ENCODE results near the gene FOXO3. TPM values are rescaled to one million over a fixed set of nuclear protein-coding genes. Genes with fewer than 3 reads are reported as not detected.
"Not testable (repeated sequence)": the region's sequence is repeated elsewhere in the genome, so short reads cannot be mapped to it uniquely, and the experiment has no call there.

Gene FOXO3
- polyA plus RNA-seq, 4 donors, result 48.7 to 56.5 (median 51.7) TPM

DNA sequence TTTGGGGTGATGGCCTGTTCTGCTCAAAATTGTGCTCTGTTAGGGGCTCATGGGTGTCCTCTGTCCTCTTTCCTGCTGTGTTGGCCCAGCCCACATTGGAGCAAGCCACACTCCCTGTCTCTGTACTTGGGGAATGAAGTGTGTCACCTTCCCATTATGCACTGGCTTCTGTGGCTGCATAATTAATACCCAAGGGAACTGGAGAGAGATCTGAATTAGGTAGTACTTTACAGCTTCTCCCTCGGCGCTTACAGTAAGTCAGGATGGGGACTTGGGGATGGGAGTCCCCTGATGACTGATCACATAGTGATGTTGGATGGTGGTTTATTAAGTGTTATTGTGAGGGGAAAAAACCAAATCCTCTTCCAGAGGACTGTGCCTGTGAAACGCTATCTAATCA, 116.6 kb downstream of the FOXO3 start:
- no peak for DNase-seq (ENCODE audit: low read depth in 4 of 4, low spot score in 3 of 4)

DNA sequence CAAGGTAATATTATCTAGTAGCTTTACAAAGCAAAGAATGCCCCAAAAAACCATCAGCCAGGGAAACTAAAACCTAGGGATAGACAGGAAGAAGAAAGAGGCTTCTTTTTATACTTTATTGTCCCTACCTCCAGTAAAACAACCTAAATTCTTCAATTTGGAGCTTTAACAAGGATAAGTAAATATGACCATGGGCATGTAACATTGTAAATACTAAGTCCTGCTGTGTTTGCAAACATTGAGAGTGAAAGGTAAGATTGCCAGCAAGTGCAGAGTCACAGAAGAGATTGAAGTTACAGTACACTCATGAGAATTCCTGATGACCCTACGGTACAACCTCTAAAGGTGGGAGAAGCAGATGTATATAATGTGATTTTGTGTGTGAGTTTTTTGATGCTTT, 117.2 kb downstream of the FOXO3 start:
- DNase-seq (ENCODE audit: low read depth in 4 of 4, low spot score in 3 of 4), result no peak

DNA sequence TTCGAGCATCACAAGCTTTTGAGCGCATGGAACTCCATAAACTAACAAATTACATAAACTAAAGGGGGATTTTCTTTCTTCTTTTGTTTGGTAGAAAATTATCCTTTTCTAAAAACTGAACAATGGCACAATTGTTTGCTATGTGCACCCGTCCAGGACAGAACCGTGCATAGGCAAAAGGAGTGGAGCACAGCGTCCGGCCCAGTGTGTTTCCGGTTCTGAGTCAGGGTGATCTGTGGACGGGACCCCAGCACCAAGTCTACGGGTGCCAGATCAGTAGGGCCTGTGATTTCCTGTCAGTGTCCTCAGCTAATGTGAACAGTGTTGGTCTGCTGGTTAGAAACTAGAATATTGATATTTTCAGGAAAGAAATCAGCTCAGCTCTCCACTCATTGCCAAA, 119.6 kb downstream of the FOXO3 start:
- not testable (repeated sequence) for DNase-seq (ENCODE audit: low read depth in 4 of 4, low spot score in 3 of 4)

DNA sequence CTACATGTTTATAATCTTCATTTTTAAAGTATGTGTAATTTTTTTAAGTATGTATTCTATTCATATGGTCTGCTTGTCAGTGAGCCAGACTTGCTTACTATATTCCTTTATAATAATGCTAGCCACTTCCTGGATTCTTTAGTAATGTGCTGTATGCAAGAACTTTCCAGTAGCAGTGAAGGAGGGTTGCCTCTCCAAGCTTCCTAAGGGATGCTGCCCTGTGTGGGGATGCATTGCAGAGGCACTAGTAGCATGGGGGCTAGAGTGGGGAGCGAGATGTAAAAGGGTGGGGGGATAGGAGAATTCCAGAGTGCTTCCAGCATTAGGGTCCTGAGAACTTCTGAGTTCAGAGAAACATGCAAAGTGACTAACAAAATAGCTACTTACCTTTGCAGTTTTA, 121.0 kb downstream of the FOXO3 start:
- DNase-seq (ENCODE audit: low read depth in 4 of 4, low spot score in 3 of 4), result not testable (repeated sequence)

DNA sequence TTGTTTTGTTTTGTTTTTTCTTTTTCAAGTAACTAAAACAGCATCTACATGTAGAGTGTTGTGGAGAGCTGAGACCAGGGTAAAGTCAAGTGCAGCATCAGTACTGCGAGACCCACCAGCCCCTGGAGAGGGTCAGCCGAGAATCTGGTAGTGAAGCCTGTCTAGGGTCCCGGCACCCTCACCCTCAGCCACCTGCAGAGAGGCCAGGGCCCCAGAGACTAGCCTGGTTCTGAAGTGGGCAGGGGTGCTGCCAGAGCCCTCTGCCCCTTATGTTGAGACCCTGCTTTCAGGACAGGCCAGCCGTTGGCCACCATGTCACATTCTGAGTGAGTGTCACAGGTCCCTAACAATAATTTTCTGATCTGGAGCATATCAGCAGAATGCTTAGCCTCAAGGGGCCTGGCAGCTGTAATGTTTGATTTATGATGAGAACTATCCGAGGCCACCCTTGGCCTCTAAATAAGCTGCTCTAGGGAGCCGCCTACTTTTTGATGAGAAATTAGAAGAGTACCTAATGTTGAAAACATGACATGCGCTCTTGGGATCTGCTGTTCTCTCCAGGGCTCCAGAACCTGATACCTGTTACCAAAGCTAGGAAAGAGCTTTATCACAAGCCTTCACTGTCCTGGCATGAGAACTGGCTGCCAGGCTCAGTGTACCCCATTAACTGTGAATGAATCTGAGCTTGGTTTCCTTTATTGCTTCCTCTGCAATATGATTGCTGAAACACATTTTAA, 121.8 kb downstream of the FOXO3 start:
- not testable (repeated sequence) for DNase-seq (ENCODE audit: low read depth in 4 of 4, low spot score in 3 of 4)

DNA sequence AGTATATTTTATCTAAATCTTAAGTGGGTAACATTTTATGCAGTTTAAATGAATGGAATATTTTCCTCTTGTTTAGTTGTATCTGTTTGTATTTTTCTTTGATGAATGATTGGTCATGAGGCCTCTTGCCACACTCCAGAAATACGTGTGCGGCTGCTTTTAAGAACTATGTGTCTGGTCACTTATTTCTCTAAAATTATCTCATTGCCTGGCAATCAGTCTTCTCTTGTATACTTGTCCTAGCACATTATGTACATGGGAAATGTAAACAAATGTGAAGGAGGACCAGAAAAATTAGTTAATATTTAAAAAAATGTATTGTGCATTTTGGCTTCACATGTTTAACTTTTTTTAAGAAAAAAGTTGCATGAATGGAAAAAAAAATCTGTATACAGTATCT, 123.3 kb downstream of the FOXO3 start:
- not testable (repeated sequence) for DNase-seq (ENCODE audit: low read depth in 4 of 4, low spot score in 3 of 4)

DNA sequence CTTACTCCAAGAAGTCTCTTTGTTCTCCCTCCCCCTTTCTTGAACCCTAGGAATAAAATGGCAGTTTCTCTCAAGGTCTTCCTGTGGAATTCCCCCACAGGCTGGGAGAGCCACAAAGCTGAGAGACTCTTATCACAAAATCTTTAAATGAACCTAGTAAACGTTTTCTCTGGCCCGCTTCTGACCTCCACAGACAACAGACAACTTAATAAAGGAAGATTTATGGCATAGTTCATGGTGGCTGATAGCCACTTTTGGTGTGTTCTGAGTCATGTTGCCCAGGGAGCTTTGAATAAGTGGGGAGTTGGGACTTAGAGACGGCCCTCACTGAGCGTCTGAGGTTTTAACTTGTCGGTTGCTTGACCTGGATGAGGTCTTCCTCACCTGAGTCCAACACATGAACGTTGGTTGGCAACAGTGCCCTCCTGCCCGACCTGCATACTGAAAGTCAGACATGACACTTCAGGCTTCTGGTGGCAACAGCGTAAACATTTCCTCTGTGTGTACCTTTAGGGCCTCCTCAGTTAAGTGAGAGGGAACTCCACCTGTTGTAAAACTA, 124.1 kb downstream of the FOXO3 start:
- DNase-seq (ENCODE audit: low read depth in 4 of 4, low spot score in 3 of 4), result no peak

DNA sequence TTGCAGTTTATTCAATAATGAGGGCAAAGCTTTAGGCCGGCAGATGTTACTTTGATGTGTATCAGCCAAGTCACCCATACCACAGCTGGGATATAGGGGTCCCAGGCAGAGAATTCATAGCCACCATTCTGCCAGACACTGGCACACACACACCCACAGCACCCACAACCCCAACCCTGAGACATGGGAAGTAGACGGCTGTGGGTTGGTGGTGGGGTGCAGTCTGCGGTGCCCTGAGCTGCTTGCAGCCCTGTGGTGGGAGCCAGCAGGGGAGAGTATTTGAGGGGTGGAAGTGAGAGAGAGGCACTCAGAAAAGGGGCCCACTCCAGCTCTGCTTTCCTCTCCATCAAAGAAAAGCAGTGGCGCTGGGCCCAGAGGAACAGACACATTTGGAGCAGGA, 125.3 kb downstream of the FOXO3 start:
- no peak for DNase-seq (ENCODE audit: low read depth in 4 of 4, low spot score in 3 of 4)

DNA sequence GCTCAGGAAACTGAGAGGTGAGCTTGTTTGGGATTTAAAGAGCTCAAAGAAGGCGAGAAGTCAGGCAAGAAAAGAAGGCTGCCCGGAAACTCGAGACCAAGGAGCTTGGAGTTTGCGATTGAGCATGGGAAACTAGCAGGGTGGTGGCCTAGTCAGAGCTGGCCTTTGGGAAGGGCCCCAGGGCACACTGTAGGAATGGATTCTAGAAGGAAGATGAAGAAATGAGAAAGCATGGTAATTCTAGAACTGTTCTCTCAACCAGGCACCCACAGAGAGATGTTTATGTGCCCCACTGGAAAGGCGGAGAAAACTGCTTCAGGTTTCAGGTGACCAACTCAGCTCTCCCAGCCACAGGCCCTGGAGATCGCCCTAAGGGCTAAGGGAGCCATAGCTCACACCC, 126.2 kb downstream of the FOXO3 start:
- DNase-seq (ENCODE audit: low read depth in 4 of 4, low spot score in 3 of 4), result no peak

DNA sequence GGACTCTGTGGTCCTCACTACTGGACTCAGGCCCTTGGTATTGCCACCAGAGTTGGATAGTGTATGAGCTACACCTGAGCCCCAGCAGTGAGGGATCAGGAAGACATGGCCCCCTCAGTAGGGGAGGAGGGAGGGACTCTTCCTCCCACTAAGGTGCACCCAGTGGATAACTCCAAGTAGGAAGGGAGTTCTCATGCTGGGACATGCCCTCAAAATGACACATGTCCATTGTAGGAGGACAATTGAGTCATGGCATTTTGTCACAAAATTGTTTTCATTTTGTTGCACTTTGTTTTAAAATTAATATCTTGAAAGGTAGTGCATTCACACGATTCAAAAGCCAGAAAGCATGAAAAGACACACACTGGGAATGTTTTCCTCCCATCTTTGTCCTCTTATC, 127.2 kb downstream of the FOXO3 start:
- no peak for DNase-seq (ENCODE audit: low read depth in 4 of 4, low spot score in 3 of 4)

DNA sequence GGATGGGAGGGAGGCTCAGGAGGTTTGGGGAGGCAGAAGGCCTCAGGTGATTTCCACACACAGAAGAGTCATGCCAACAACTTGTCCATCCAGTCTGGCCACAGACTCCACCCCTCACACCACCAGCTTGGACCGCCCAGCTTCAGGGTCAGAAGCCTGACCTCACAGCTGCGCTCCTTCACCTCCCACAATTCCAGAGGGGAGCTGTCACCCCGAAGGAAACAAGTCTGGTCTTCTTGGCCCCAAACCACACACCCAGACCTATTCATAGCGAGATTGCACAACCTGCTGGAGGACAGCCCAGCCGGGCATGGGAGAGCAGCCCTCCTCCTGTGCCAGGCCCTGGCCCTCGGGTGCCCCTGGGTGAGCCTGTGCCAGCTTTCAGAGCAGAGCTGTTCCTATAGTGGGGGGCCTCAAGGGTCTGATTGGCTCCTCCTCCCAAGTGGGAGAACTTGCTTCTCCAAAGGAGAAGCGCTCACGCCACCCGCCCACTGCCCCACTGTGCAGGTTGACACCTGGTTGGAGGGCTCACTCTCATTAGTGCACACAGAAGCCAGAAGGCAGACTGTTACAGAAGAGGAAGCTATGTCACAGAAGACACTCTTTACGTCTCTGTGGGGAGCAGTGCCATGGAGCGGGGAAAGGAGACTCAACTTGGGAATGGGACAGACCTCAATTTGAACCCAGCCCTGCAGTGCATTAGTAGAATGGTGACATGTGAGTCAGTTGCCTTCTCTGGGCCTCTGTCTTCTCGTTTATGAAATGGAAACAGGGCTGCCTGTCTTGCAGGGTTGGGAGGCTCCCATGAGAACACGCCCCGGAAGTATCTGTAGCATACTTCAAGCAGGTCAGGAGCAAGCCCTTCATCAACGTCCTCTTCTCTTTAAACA, 128.8 kb downstream of the FOXO3 start:
- DNase-seq (ENCODE audit: low read depth in 4 of 4, low spot score in 3 of 4), result no peak

DNA sequence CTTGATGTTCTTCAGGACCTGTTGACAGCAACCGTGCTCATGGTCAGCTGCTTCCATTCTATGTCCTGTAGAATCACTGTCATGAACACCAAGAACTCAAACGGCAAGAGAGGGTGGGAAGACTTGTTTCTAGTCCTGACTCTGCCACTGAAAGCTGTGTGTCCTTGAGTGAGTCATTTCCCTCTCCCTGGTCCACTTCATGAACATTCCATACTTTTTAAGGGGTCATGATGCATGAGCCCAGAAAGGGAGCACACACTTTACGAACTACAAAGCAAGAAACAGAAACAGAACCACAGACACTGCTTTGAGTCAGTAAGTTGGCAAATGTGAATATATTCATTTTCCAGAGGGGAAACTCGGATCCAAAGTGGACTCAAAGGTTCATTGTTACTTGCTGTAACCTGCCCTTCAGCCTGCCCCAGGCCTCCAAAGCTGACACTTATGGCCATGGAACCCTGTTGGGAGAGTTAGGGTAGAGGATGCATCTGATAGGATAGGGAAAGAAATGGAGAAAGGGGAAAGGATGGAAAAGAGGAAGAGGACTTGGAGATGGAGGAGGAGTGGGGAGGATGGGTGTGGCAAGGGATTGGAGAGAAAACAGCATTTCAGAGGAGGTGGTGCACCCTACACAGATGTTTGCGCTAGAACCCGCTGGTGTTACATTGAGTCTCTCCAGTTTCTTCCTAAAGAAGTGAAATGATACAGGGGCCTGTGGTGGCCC, 129.8 kb downstream of the FOXO3 start:
- no peak for DNase-seq (ENCODE audit: low read depth in 4 of 4, low spot score in 3 of 4)

DNA sequence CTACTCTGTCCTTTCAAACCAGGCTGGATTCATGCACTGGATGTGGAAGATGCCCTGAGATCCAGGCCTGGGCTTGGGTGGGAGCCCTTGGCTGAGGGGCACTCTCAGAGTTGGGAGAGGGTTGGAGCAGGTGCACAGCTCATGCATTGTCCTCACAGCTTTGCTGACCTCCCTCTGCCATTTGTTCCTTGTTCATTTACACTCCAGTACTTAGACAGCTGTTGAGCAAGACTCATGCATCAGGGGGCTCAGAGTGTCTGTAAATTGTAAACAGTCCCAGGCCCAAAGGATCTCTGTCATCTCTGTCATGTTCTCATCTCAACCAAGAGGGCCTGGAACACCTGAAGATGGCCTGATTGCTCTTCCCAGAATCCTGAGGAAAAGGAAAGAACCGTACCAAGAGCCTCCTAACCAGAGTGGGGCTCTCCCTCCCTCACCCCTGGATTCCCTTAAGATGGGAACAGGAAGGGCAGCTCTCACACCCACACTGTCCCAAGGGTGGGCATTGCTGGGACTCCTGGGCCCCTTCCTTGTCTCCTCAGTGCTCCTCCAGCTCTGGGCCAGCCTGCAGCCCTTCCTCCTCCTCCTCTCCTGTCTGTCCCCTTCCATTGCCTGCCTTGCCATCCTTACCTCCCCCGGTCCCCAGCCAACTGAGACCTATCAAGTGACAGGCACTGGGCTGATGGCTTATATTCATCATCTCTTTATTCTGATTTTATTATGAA, 132.9 kb downstream of the FOXO3 start:
- no peak for DNase-seq (ENCODE audit: low read depth in 4 of 4, low spot score in 3 of 4)

DNA sequence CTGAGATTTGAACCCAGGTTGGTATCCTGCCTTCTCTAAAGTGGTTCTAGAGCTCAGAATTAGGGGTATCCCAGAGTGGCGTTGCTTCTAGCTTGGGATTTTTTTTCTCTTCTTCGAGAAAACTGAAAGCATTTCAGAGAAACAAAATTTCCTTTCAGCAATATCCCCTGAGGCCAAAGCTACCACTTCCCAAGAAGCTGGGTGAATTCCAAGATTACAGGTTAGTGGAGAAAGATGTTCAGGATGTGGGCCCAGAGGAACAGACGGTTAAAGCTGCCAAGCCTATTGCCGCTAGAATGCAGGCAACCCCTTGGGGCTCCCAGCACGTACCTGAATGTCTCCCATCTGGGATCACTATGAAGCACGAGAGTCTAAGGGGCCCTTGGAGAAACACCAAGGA, 134.1 kb downstream of the FOXO3 start:
- no peak for DNase-seq (ENCODE audit: low read depth in 4 of 4, low spot score in 3 of 4)

DNA sequence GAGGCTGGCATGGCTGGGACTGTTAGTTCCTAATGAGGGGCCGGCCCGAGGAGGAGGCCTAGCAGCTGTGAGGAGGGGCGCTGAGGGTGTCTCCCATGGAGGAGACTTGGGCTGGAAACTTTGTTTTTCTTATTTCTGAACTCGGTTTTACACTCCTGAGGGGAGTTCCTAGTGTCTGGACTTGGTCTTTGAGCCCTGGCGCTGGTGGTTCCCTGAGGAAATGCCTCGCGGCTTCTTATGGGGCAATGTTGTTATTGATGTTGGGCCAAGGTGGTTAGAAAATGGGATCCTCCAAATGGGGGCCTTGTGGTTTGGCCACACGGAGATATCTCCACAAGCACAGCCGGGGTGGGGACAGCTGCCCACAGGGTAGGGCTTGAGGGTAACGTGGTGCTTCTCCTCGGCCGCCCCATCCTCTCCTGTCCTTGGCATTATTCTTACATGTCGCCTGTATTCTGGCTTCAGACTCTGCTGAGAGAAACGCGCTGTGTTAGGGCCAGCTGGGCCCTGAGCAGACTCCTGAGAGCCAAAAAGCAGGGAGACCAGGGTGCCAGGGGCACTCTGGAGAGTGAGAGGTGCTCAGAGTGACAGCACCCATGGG, 136.9 kb downstream of the FOXO3 start:
- DNase-seq (ENCODE audit: low read depth in 4 of 4, low spot score in 3 of 4), result no peak

DNA sequence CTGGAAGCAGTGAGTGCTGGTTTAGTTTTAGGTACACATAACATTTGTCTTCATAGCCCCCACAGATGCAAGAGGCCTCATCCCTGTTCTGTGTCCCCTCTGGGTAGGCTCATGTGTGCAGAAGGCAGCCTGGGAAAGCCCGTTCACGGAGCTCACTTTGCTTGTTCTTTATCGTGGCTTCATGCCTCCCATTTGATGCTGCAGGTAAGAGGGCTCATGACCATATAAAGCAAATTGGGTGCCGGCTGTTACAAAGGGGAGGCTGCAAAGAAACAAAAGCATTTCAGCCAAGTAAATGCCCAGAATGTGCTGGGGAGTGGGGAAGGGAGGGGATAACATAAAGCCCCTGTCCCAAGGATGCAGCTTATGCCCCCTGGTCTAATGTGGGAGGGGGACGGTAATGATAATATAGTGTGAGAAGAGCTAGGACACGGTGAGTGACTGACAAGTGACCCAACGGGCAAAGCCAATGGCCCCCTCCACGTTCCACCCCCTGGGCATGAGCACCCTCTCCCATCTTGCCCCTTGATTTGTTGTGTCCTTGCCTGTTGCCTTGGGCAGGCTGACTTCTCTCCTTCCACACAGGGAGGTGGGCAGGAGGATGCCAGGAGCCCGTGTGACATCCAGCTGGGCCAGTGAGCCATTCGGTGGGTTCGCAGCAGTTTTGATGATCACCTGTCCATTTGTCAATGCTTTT, 138.0 kb downstream of the FOXO3 start:
- DNase-seq (ENCODE audit: low read depth in 4 of 4, low spot score in 3 of 4), result no peak

DNA sequence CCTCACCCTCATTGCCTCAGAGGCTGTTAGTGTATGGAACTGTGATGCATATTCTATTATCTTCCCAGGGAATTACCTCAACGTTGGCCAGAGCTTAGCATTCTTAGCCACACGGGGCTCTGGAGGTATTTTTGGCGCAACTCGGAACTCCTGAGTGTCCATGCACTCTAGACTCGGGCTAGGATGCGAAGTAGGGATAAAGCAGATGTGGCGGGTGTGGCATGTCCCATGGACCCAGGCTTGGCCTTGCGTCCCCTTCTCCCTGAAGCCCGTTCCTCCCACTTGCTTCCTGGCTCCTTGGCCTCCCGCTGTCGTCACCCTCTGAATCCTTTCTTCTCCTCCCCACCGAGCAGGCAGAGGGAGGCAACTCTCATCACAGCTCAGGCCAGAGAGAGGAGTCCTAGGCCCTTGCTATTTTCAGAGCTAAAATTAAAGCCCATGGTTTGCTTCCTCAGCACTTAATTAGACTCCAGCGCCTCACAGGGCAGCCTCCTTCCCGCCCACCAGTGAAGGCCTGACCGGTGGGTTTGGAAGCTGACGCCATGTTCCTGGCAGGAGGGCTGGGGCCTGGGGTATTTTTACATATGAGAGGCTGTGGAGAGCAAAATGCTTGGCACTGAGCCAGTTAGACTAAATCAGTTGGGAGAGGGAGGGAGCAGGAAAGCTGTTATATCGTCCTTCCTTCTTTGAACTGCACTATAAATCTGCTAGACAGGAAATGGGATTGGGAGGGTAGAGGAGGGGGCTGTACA, 138.7 kb downstream of the FOXO3 start:
- peak in 2 of 4 donors; percentile 61 to 66 for DNase-seq (ENCODE audit: low read depth in 4 of 4, low spot score in 3 of 4)

DNA sequence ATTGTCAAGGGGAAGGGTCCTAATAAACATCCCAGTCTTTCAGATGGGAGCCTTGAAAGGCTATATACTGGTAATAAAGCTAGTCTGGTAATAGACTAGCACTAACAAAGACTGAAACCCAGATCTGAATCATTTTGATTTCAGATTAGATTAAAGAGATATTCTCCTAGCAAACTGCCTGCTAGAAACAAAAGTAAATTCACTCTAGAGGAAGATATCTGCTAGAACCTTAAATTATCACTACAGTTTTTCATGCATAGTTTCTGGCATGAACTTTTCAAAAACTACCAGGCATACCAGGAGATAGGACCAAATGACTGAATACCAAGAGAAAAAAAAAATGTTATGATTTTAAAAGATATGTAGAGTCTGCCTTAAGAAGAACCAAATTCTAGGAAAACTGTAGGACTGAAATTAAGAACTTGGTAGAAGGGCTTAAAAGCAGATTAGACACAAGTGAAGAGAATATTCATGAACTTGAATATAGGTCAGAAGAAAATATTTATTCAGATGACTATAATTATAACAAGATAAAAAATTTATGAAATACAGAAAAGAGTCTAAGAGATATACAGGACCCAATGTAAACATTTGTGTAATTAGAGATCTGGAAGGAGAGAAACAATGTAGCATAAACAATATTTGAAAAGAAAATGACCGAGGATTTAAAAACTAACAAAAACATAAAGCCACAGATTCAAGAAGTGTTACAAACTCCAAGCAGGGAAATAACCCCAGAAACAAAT, 141.6 kb downstream of the FOXO3 start:
- DNase-seq (ENCODE audit: low read depth in 4 of 4, low spot score in 3 of 4), result no peak

All from right renal pelvis (tissue), 4 donors.